GM23338 (cell line): ENCODE results near the gene ARHGAP11A.

Experiments used
- POLR2AphosphoS5 ChIP-seq: IDR thresholded peaks from 2 replicates; pipeline ENCODE4 v1.6.1; 2016; ENCODE audit warnings: antibody characterized with exemption, low read depth
- STAT1 ChIP-seq: IDR thresholded peaks from one replicate; pipeline ENCODE4 v1.6.1; 2016; ENCODE audit warnings: antibody characterized with exemption; ENCODE audit not compliant: unreplicated experiment
- TF ChIP-seq, protein P1 (sequence below), 2 experiments: fragments of 200-600 bp in 1 of 2; sonication (generic) in 1 of 2; conservative IDR thresholded peaks; 2 replicates each; pipeline versions ENCODE4 v1.5.1 to v1.6.1; 2016 to 2017; ENCODE audit warnings: antibody characterized with exemption in 2 of 2, low read depth in 2 of 2, mild to moderate bottlenecking in 2 of 2, moderate library complexity in 1 of 2

DNA sequence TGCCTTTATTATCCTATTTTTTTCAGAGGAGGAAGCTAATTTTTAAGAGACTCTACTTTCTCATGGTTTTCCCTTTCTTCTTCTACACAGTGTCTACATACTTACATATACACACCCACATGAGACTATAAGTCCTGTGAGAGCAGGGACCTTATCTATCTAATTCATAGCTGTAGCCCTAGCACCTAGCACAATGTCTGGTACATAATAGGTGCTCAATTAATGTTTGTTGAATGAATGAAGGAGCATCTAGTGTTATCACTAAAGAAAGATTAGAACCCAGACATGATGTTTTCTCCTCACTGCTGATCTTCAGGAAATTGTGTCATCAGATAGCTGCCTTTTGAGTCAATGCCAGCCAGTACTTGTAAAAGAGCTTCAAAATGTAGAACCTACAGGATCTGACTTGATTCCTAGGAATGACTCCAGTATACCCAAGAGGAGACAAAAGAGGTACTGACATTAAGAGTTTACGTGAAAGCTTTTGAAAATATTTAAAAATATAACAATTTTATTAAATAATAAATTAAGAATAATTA lies 28.7 kb downstream of the ARHGAP11A start:
- TF ChIP-seq STAT1 (no peak), POLR2AphosphoS5 (no peak)
- TF ChIP-seq, protein P1, sequence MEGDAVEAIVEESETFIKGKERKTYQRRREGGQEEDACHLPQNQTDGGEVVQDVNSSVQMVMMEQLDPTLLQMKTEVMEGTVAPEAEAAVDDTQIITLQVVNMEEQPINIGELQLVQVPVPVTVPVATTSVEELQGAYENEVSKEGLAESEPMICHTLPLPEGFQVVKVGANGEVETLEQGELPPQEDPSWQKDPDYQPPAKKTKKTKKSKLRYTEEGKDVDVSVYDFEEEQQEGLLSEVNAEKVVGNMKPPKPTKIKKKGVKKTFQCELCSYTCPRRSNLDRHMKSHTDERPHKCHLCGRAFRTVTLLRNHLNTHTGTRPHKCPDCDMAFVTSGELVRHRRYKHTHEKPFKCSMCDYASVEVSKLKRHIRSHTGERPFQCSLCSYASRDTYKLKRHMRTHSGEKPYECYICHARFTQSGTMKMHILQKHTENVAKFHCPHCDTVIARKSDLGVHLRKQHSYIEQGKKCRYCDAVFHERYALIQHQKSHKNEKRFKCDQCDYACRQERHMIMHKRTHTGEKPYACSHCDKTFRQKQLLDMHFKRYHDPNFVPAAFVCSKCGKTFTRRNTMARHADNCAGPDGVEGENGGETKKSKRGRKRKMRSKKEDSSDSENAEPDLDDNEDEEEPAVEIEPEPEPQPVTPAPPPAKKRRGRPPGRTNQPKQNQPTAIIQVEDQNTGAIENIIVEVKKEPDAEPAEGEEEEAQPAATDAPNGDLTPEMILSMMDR (conservative IDR thresholded peaks at IDR 0.05; ENCODE audit: low read depth in 2 of 2) = no peak
